Right renal pelvis (tissue), 4 donors: ENCODE results near the gene CACNA1C. TPM values are rescaled to one million over a fixed set of nuclear protein-coding genes. Genes with fewer than 3 reads are reported as not detected.

ENCODE experiments used
- DNase-seq, 4 donors: peaks; one replicate each; pipeline ENCODE4 v3.0.0-alpha.2; 2013; ENCODE audit warnings: low read depth in 4 of 4, low spot score in 3 of 4, missing footprints in 1 of 4
- polyA plus RNA-seq, 4 donors: library from polyadenylated mRNA; unstranded; fragments of 120-200 nt; gene quantifications; one replicate each; pipeline ENCODE4 v1.2.1, GENCODE V29; 2013; ENCODE audit not compliant: insufficient read length in 4 of 4

The CACNA1C gene
- polyA plus RNA-seq, 4 donors: 7.6 to 8.6 (median 7.9) TPM

DNA sequence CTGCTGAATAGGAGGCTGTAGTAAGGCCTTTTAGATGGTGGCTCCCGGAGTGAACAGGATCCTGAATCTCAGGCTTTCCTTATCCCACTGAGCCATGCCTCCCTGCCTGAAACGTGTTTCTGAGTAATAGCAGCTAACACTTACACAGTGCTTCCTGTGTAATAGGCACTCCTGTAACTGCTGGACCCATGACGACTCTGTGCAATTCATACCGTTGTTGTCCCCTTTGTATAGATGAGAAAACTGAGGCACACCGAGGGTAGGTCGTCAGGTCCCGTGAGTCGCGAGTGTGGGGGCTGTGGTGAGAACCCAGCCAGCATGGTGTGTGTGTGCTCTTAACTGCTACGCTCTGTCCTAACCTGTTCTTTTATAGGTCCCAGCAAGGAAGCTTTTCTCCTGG is 193.6 kb downstream of the CACNA1C start:
- no peak for DNase-seq

DNA sequence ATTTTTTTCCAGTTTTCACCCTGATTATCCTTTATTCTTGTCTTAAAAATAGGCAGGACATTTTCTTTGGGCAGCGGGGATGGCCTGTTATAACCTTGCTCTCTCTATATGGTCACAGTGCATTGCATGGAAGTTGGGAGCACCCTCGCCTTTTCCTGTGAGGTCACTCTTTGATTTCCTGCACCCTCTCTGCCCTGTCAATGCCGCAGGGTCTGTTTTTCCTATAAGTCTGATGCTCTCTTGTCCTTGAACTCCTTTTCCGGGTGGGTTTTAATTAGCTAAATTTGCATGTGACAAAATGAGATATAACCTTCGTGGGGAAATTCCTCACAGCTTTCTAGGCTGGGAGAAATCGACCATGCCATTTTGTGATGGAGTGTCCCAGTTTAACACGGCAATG is 194.3 kb downstream of the CACNA1C start:
- no peak for DNase-seq

DNA sequence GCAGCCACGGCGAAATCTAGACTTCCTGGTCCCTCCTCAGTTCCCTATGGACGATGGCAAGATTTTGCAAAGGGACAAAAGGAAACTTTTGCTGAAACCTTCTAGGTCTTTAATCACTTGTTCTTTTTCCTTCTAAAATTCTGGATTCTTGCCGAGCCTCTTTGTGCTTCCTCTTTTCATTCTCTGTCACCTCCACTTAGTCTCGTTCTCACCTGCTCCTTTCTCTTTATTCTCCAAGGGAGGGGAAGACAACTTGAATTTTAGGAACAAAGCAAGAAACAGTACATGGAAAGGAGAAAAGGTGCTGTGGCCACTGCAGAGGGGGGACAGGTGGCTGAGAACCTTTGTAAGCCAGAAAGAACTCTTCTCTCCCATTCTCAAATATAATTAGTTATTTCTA is 194.8 kb downstream of the CACNA1C start:
- no peak for DNase-seq

DNA sequence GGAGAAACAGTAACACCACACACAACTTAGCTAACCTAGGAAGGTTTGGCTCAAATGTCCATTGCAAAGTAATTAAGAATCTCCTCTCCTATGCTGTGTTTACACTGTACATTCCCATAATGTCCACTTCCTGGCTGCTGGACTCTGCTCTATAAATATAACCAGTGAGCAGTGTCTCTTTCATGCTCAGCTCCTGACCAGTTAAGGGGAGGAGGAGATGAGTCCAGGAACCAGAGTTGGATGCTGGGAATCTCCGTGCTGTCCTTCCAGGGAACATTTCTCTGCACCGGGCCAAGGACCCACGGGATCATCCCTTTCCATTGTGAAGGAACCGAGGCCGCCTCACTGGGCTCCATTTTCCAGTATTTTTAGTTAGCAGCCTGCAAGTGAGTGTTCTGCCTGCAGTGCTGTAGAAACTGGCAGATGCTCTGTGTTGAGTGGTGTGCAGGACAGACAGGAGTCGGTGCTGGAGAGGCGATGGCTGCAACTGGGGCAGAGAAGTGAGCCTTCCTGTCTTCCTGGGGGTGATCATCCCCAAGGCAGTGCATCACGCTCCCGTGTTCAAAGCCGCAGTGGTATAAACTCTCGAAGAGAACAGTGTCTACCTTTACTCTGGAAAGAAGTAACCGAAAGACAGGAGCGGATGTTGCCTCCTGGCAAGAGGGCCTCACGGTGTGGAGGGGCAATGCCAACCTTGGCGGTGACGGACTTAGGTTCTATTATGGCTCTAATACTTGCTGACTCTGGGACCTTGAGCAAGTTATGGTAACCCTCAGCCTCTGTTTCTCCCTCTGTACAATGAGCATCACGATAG is 195.5 kb downstream of the CACNA1C start:
- no peak for DNase-seq

DNA sequence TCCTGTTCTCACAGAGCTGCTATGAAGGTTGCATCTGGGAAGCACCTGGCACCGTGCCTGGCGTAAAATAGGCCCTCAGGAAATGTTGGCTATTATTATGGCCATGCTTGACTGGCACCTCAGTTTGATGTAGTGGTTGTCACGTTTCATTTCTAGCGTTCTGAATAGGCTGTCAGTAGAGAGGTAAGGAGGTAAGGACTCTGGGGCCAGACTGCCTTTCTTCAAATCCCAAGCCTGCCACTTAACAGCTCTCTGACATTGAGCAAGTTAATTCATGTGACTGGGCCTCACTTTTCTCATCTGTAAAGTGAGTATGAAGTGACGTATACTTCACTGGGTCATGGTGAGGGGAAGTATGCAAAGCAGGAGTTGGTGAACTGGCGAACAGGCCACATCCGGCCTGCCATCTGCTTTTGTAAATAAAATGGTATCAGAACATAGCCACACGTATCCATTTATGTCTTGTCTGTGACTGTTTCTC is 196.2 kb downstream of the CACNA1C start:
- no peak for DNase-seq

DNA sequence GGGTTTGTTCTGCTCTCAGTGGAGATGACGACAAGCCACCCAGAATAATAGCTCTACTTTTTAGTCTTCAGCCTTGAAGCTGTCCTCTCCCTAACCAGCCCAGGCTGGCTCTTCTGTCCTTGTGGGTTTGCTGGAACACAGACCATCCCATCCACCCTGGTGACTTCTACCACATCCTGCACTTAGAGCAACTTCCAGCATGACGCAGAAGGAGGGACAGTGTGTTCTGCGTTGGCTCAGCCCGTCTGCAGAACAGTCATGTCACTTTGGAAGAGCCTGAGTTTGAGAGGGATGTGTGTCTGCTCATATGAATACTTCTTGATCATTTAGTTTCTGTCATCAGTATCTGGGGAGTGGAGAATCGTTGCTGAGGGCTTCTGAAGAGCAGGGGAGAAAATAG is 198.0 kb downstream of the CACNA1C start:
- no peak for DNase-seq

DNA sequence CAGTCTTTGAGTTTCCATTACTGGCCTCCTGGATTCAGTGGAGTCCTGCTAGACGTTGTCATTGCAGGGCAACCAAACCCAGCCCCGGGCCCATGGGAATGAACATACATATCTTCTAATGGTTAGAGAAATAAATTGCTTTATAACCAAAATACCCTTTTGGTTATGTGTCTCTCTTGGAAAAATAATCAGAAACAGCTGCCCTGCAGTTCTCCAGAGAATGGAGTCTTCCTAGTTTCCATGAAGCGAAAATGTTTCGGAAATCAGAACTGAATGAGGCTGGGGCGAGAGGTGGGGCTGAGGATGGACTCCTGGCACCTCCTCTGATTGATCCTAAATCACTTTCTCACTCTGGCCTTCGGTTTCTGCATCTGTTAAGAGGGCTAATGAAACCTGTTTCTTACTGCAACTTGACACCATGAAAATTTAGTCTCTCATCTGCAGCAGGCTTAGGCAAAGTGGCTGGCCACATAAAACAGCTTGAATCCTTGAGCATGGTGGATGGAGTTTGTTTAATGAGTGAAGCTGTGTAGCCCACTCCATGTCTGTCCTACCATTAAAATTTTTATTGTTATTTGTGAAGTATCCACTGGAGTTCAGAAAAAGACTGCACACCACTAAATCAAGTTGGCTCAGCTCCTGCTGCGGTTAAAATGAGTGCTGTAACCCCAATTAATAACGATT is 198.9 kb downstream of the CACNA1C start:
- DNase-seq: no peak

DNA sequence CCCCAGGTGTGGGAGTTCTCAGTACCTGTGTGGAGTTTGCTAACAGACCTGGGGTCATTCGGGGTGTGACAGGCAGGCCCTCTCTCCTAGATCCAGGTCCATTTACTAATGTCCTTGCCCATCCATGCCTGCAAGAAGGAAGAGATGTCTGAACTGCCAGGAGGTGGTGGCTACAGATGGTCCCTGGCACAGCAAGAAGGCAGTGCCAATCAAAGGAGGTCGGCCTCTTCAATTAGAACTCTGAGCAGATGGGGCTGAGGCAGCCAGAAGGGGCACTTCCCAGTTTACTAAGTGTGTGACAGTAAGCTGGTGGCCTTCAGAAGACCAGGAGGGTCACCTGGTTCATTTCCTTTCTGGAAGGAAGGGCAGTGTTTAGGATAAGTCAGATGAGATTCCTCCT is 202.5 kb downstream of the CACNA1C start:
- DNase-seq: no peak

DNA sequence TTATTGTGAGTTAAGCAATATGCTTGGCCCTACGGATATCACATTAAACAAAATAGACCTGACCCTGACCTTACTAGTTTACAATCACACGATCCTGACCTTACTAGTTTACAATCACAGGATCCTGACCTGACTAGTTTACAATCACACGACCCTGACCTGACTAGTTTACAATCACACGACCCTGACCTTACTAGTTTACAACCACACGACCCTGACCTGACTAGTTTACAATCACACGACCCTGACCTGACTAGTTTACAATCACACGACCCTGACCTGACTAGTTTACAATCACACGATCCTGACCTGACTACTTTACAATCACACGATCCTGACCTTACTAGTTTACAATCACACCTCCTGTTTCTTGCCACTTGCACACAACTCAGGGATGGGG is 202.9 kb downstream of the CACNA1C start:
- peak in 1 of 4 donors; percentile 53 for DNase-seq

DNA sequence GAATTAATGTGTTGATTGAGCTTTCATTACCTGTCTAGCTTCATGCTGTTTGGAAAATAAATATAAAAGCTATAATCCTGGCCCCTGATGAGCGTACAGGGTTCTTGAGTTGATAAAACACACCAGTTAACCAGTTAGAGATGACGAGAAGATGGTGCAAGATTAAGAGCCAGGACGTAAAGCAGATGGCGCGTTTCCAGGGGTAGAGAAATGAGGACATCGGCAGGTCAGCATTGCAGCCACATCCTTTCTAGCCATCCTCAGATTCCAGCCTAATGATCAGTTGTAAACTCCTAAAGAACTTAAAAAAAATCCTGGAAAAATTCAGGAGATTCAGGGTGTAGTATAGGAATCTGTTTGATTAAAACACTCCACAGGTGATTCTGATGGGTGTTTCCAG is 203.7 kb downstream of the CACNA1C start:
- no peak for DNase-seq

DNA sequence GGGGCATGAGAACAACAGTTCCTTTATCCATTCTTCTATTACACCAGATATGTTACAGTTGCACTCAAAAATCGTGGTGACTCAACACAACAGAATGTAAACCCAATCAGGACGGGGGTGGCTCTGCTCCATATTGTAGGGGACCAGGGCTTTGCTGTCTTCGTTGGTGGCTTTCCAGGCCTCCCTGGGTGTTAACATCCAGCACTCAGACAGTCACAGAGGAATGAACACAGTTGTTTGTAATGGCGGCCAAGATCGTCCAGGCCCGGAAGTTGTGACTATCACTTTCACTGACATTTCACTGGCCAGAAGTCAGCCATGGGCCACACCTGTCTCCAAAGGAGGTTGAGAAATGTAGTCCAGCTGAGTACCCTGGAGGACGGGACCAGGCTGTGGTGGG is 204.1 kb downstream of the CACNA1C start:
- DNase-seq: no peak

DNA sequence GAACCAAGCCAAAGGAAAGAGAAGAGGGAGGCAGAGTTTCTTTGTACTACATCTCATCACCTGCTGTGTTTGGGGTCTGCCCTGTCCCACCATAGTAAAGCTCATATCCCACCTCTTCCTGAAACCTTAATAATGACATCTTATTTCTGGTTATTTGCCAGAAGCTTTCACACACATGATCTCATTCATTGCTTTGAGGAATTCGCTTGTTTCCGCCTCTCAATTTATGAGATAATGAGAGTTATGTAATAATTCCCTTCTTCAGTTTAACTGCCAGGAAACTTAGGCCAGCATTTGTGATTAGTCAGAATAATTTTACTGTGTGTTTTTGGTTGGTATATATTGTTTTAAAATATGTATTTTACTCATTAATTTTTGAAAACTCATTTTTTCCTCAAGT is 205.2 kb downstream of the CACNA1C start:
- DNase-seq: no peak

DNA sequence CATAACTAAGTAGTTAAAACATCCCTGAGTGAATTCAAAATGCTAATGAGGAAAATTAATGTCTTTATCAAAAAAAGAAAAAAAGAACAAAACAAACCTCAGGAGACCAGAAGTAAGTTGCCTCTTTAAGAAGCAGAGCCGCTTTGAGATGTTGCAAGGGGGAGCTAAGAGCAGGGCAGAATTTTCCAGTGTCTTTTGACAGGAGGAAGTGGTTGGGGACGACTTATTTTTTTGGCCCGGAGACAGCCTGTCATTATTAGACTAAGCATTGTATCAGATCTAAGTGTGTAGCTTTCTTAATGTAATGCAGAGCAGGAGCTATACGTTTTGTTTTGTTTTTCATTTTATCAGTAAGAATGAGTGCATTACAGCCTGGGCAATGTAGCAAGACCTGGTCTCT is 206.6 kb downstream of the CACNA1C start:
- no peak for DNase-seq

DNA sequence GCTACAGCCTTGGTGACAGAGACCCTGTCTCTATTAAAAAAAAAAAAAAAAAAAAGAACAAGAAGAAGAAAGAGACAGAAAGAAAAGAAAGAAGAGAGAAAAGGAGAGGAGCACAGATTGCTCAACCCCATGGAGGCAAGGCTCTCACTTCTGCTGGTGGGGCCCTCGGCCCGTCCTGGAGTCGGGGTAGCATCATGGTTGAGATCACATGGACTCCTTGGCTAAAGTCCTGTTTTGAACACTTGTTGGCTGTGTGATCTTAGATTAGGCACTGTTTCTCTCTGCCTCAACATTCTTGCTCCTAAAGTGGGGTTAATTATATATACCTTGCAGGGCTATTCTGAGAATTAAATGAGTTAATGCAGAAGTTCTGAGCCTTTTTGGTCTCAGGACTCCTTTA is 207.7 kb downstream of the CACNA1C start:
- DNase-seq: no peak

DNA sequence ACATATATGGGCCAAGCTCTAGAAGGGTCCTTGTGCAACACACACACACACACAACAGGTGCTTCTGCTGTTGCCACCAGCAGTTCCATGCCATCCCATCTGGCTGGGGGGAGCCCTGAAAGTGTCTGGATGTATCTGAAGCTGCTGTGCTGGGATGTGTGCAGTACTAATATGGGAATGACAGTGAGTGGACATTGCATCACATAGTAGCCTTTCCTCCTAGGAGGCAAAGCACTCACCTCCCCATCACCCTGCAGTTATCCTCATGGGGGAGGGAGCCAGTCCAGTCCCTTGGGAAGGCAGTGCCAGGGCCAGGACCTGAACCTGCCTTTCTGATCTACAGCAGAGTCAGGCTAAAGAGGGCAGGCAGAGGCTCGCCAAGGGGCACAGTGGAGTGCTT is 208.9 kb downstream of the CACNA1C start:
- DNase-seq: no peak

DNA sequence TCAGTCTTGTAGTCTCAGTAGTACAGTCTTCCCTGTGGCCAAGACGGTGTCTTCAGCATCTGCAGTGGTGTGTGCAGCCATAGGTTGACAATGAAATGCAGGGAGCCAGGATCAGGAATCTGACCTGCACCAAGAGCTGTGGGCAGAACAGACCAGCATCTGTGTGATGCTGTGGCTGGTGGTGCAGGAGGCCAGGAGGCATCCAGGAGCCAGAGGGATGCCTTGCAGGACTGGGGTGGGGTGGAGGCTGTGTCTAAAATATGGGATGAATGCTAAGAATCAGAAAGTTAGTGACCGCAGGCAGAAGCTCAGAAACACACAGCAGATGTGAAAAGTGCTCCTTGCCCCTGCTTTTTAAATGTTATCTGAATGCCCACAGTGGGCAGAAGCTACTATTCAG is 209.7 kb downstream of the CACNA1C start:
- DNase-seq: no peak

DNA sequence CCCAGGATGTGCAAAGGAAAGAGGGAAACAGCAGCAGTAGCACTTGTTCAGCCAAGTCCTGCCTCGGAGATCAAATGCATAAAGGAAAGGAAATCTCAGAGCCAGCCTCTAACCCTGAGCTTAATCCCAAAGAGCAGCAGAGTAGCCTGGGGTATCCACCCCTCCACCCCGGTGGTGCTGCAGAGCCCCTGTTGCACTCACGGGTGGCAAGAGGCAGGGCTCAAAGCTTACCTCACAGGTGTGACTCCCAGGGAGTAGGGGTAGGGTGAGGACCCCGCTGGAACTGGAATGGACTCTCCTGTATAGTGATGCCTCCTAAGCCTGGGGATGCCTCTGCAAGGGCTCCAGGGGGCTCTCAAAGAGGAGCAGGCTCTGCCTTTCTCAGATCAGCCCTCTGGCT is 211.1 kb downstream of the CACNA1C start:
- DNase-seq: no peak

DNA sequence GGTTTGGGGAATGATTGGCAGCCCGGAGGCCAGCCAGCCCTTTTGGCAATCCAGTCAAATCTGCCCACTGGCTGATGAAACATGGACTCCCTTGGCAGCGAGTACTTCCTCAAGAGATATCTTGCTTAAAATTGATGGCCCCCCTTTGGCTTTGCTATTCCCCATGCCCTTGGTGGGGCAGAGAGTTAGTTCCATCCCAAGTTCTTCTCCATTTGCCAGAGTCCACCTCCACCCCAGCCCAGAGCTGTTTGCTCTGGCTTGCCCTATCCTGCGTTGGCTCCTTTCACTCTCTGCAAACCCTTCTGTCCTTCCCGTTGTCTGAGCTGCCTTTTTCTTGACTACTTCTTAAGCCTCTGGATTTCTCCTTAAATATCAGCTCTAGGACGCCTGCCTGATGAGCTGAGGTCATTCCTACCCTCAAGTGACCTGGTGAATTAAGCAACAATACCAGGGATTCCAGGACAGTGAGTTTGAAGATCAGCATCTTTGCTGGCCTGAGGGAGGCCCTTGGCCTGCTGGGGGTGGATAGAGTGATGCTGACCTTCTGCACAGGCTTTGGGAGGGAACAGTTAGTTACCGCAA is 212.0 kb downstream of the CACNA1C start:
- no peak for DNase-seq

DNA sequence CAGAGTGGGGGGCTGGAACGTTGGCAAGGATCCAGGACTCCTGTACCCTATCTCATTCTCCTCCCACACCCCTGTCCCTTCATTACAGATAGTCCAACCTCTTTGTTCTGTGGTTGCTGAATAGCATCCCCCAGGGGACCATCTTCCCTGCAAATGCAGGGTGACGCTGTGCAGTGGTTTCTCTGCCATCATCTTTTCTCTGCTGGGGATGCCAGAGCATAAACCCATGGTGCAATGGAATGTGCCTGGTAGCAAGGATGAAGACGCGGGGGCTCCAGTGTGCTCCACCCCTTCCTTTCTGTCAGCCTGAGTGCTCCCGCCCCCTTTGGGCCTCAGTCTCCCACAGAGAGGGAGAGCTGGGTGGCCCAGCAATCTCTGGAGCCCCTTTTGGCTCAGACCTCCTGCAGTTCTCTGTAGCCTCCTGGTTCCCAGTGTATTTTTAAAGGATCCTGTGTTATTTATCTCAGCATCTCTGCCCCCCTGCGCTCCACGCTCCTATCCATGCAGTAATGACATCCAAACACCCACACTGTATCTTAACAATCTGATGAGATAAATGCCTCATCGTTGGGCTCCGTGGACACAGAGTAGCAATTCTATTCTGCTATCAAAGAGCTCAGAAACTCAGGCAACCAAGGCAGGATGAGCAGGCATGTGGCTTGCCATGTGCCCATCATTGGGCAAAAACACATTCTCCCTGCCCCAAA is 212.8 kb downstream of the CACNA1C start:
- no peak for DNase-seq

DNA sequence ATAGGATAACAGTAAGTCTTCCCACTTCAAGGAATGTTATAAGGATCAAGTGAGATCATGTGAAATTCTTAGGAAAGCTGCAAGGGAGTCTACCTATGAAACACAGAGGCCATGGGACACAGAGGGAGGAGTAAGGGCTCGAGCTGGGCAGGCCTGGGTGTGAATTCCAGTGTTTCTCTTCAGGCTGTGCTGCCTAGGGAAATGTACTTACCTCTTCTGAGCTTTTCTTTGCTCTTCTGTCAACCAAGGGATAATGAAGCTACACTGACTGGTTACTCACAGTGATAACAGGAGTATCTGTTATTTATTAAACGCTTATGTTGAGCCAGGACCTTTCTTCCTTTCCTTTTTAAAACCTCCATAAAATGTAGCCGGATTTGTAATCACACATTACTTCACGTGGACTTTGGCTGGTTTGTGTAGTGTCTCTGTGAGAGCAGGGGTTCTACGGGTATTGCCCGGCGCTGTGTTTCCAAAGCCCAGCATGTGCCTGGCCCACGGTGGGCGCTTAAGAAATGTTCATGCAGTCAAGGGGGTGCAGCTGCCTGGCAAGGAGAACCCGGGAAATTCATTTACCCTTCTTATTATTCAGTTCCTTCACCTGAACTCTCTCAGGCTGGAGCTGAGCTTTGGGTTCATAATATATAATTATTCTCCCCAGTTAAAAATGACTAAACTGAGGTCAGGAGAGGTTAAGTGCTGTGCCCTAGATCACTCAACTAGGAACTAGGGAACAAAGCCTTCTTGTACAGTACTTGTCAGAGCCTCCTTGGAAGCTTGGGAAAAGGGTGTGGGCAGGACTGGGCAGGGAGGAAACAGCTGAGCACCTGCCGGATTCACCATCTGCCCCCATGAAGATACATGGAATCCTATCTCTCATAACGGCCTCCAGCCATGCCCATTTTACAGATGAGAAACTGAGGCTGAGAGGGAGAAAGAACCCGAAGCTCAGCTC is 214.2 kb downstream of the CACNA1C start:
- no peak for DNase-seq
